ENCODE results near the gene PPT2.

The PPT2 gene

DNA sequence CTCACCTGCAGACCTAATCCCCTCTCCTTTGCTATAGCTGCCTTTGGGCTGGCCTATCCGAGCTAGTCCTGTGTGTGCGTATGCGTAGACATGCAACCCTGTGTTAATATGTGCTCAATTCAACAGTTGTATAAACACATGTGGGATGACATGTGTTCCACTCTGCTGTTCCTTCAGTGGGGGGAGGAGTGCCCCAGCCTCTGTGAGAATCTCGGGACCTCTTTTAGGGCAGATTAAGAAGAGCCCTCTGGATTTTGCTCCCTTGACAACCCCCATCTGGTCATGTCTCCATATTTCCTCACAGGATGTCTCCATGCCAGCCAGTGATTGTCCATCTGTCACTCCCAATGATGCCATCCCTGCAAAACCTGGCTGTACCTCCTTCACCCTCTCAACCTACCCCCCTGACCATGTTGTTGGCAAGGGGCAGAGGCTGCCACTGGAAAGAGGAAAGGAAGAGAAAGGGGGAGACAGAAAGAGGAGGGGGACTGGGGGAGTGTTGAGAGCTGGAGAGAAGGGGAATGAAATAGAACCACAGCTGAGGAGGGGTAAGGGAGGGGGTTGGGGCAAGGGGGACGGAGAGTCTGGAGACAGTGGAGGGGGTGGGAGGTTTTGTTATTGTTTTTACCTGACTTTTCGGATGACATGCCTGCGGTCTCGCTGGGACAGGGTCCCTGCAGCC, 2.6 kb upstream of the PPT2 start:
- H3K4me3 ChIP-seq (ENCODE audit: low read depth, low read length) = peak overlapping the region; percentile 90
- ChIA-PET POLR2A (interaction anchor here (0.7 to 1.0 kb wide), 3 partner anchors 21 to 1124 kb away, joined by 3 to 4 read pairs (median 3); partner anchors contain the start of genes ATF6B and FKBPL), CTCF (interaction anchor here (0.6 to 2.9 kb wide), 5 partner anchors 18 to 37 kb away, joined by 3 to 27 read pairs (median 4); partner anchors contain the start of genes ATF6B and FKBPL)
- TF ChIP-seq CTCF (IDR thresholded peaks at IDR 0.05; ENCODE audit: insufficient read depth, low read length, missing control alignments) = no peak
- no peak for DNase-seq (ENCODE audit: low read depth, low spot score)

- CTCF ChIA-PET = interaction anchor here (0.6 to 2.9 kb wide), 9 partner anchors 8 to 44 kb away, joined by 3 to 27 read pairs (median 4); partner anchors contain the start of genes ATF6B and FKBPL
- no peak for TF ChIP-seq CTCF (IDR thresholded peaks at IDR 0.05; ENCODE audit: insufficient read depth, low read length, missing control alignments)
- peak within 1 kb of the TSS; percentile 90 for H3K4me3 ChIP-seq (ENCODE audit: low read depth, low read length)
- POLR2A ChIA-PET = interaction anchor here (0.6 to 1.0 kb wide), 3 partner anchors 12 to 24 kb away, joined by 3 to 4 read pairs (median 3); partner anchors contain the start of genes ATF6B and FKBPL
- no peak for DNase-seq (ENCODE audit: low read depth, low spot score)
These were observed 1.8 kb upstream of the PPT2 start, which contains the start of gene PRRT1 for GRCh38 chr6:32151863-32152768. Gene PRRT1 (minus strand): TSS chr6:32151939. CDS start chr6:32151827, 112 bp downstream.

DNA sequence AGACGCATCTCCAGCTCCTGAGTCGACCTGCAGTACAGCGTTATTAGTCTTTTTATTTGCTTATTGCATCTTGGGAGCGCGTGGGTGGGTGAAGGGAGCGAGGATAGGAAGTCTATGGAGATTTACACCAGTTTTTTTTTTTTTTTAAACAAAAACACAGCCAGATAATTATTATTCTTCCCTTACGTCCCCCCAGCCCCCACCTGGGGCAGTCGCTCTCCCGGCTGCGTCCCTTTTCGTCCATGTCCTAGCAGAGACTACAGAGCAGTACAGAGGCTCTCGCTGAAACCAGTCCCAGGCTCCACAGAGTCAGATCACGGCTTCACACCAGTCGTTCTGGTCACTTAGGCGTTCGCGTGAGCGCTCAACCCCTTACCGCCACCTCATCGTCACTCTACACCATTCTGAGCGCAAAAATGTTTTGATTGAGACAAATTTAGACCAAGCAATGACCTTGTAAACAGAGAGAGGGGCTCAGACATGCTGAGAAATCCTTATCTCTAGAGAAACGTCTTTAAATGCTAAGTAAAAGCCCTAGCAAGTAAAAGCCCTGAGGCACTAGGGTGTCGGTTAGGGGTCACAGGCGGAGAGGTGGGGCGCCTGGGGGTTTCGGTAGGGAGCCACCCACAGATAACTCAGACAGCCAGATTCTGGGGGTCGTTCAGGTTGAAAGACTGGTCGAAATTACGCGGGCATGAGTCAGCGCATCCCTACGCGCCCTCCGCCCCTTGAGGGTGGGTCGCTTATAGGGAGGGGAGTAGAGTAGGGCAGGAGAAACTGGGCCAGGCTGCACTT, 975 bp upstream of the PPT2 start:
- peak overlapping the region; percentile 90 for H3K4me3 ChIP-seq (ENCODE audit: low read depth, low read length)
- ChIA-PET CTCF (interaction anchor here (0.7 to 2.9 kb wide), 8 partner anchors 9 to 43 kb away, joined by 3 to 27 read pairs (median 4); partner anchors contain the start of genes ATF6B and FKBPL), POLR2A (interaction anchor here (0.6 kb wide), 1 partner anchor 11 kb away, joined by 3 read pairs; no protein-coding TSS in a partner anchor)
- TF ChIP-seq CTCF (IDR thresholded peaks at IDR 0.05; ENCODE audit: insufficient read depth, low read length, missing control alignments) = no peak
- no peak for DNase-seq (ENCODE audit: low read depth, low spot score)

DNA sequence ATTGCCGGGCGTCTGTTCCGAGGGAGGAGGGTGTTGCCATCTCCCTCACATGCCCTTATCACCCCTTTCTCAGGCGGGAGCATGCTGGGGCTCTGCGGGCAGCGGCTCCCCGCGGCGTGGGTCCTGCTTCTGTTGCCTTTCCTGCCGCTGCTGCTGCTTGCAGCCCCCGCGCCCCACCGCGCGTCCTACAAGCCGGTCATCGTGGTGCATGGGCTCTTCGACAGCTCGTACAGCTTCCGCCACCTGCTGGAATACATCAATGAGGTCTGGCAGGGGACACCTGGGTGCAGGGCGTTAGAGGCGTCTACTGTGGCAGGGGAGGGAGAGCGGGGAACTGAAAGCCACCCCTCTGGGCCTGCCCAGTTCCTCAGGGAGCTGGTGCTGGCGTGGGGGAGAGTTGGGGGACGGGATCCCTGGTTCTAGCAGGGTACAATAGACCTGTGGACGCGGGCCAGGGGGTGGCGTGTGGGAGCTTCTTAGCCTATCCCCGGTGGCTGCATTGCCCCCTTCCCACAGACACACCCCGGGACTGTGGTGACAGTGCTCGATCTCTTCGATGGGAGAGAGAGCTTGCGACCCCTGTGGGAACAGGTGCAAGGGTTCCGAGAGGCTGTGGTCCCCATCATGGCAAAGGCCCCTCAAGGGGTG, 697 bp downstream of the PPT2 start:
- DNase-seq (ENCODE audit: low read depth, low spot score) = no peak
- peak overlapping the region; percentile 90 for H3K4me3 ChIP-seq (ENCODE audit: low read depth, low read length)
- ChIA-PET CTCF (interaction anchor here (0.8 to 1.3 kb wide), 9 partner anchors 10 to 108 kb away, joined by 3 to 32 read pairs (median 5); partner anchors contain the start of gene EGFL8), POLR2A (no interaction called here)
- peak; percentile 76 for TF ChIP-seq CTCF (IDR thresholded peaks at IDR 0.05; ENCODE audit: insufficient read depth, low read length, missing control alignments)

GRCh38 chr6:32156891-32157290, 3.0 kb downstream of the PPT2 start:
- no peak for TF ChIP-seq CTCF (IDR thresholded peaks at IDR 0.05; ENCODE audit: insufficient read depth, low read length, missing control alignments)
- POLR2A ChIA-PET = no interaction called here
- DNase-seq (ENCODE audit: low read depth, low spot score) = no peak
- CTCF ChIA-PET = interaction anchor here (0.7 kb wide), 1 partner anchor 38 kb away, joined by 3 read pairs; no protein-coding TSS in a partner anchor
- no peak overlapping the region for H3K4me3 ChIP-seq (ENCODE audit: low read depth, low read length)

All from AG04449 (cell line).